Adrenal gland (tissue), 12 donors: ENCODE data around the gene POLQ. TPM values are rescaled to one million over a fixed set of nuclear protein-coding genes. Genes with fewer than 3 reads are reported as not detected.

ENCODE experiments used
- DNase-seq, 7 donors: peaks; one replicate each; pipeline ENCODE4 v3.0.0-alpha.2; 2019 to 2020
- H3K27ac ChIP-seq, 5 donors: fragments of 200-600 bp; sonication (generic) in 4 of 5; 1 replicate in 3 of 5; 2 replicates in 2 of 5; pipeline versions ENCODE4 v1.5.1 to v1.8.0; 2016 to 2020; ENCODE audit warnings: mild to moderate bottlenecking in 1 of 5
- H3K27me3 ChIP-seq: fragments of 200-600 bp; 2 replicates; pipeline ENCODE4 v1.8.0; 2021
- H3K36me3 ChIP-seq, 2 donors: fragments of 200-600 bp; replicated peaks in 1 of 2; 1 replicate in 1 of 2; 2 replicates in 1 of 2; pipeline versions ENCODE4 v1.5.1 to v1.8.0; 2018 to 2022
- H3K4me1 ChIP-seq, 2 donors: fragments of 200-600 bp; replicated peaks in 1 of 2; 1 replicate in 1 of 2; 2 replicates in 1 of 2; pipeline versions ENCODE4 v1.5.1 to v1.8.0; 2018 to 2021
- H3K4me3 ChIP-seq, 4 donors: fragments of 200-600 bp; sonication (generic) in 3 of 4; one replicate each; pipeline ENCODE4 v1.5.1; 2016 to 2018
- H3K9me3 ChIP-seq, 3 donors: fragments of 200-600 bp; sonication (generic) in 1 of 3; replicated peaks in 1 of 3; 1 replicate in 2 of 3; 2 replicates in 1 of 3; pipeline versions ENCODE4 v1.5.1 to v1.8.0; 2016 to 2021
- CTCF ChIP-seq, 6 experiments: fragments of 450-650 bp in 4 of 6; fragments of 200-600 bp in 2 of 6; sonication (generic) in 1 of 6; IDR thresholded peaks; 1 replicate in 5 of 6; 2 replicates in 1 of 6; pipeline versions ENCODE4 v1.5.1 to v1.8.0; 2016 to 2021; ENCODE audit warnings: antibody characterized with exemption in 6 of 6, mild to moderate bottlenecking in 2 of 6, moderate library complexity in 1 of 6
- POLR2A ChIP-seq, 2 donors: fragments of 450-650 bp; IDR thresholded peaks; one replicate each; pipeline ENCODE4 v1.6.1; 2017; ENCODE audit warnings: antibody characterized with exemption in 2 of 2, mild to moderate bottlenecking in 2 of 2, moderate library complexity in 1 of 2
- WGBS, 4 donors: extraction: QIAGEN DNeasy Blood & Tissue Kit in 2 of 4; methylation state at CpG; one replicate each; pipeline versions ENCODE4 v1.1.5 to v1.1.7; 2013 to 2017; 5-methylcytosine and 5-hydroxymethylcytosine counted together
- intact Hi-C, 2 donors: fragments of 100-400 bp; cut with DNase I; formaldehyde crosslinking; loops; one replicate each; pipeline versions ENCODE4 v1.14.1 to v1.15.0; 2022 to 2023
- polyA plus RNA-seq, 3 donors: library from polyadenylated mRNA; stranded (reverse); fragments of 200-250 nt in 2 of 3; fragments of 350-450 nt in 1 of 3; fragmentation: Illumina TruSeq in 1 of 3; extraction: RNeasy Lipid Tissue Mini Kit (QIAGEN cat#74804) in 1 of 3; gene quantifications; one replicate each; pipeline ENCODE4 v1.2.3, GENCODE V29; 2013 to 2014
- total RNA-seq, 9 donors: library from RNA; depleted of rRNA in 4 of 9; stranded (reverse); fragments of >200 nt in 4 of 9; fragments of 120-200 nt in 1 of 9; fragmentation: NEBNext Ultra II Directional in 1 of 9; extraction: Animal tissue kit (Norgen Biotek cat#: 25700) in 1 of 9; gene quantifications; one replicate each; pipeline versions ENCODE4 v1.1.0 to v1.2.4, GENCODE V29; 2013 to 2023
- donor health status: healthy with polysubstance abuse.
- donor health status: Bipolar disorder and iron deficiency.
- donor health status: DM: yes; HTN: yes; CAD: no.
- donor health status: DM: no; HTN: no; CAD: no.
- donor health status: DM: no; HTN: no; CAD: no.
- donor health status: DM: yes; HTN: yes; CAD: no.

Gene POLQ
- total and polyA plus RNA-seq, 12 donors = 0.06 to 6.3 (median 0.46) TPM

- no peaks in the 10 kb centered on the region for H3K4me1 ChIP-seq
- H3K9me3 ChIP-seq = no peaks in the 10 kb centered on the region
- no peak overlapping the region for H3K4me3 ChIP-seq
- no peak for DNase-seq
- no peak overlapping the region for H3K27ac ChIP-seq
- intact Hi-C loops = no loop called here
- H3K27me3 ChIP-seq = no peaks in the 10 kb centered on the region
- peak in 4 of 6 experiments; percentile 21 to 41 (median 26) for TF ChIP-seq CTCF (IDR thresholded peaks at IDR 0.05)
- no peak for TF ChIP-seq POLR2A (IDR thresholded peaks at IDR 0.05)
- WGBS, 4 donors = 49 to 70% (median 68%) methylated on average over 3 of the region's 3 CpGs
- H3K36me3 ChIP-seq = no peaks in the 10 kb centered on the region
Observed at GRCh38 chr3:121529308-121529707, 16.5 kb downstream of the POLQ start.

GRCh38 chr3:121520510-121520909, 25.3 kb downstream of the POLQ start:
- DNase-seq = no peak
- intact Hi-C loops = no loop called here
- Histone ChIP-seq H3K4me1 (no peaks in the 10 kb centered on the region), H3K27ac (no peak overlapping the region), H3K27me3 (no peaks in the 10 kb centered on the region), H3K36me3 (no peaks in the 10 kb centered on the region), H3K4me3 (no peak overlapping the region), H3K9me3 (peaks cover 0 to 6% (median 5%) of the 10 kb centered on the region in 3 donors)
- 97 to 99% (median 97%) methylated on average over 3 of the region's 3 CpGs for WGBS, 4 donors
- no peak for TF ChIP-seq CTCF (IDR thresholded peaks at IDR 0.05)
- TF ChIP-seq POLR2A (IDR thresholded peaks at IDR 0.05) = no peak

GRCh38 chr3:121517953-121518655, 27.7 kb downstream of the POLQ start:
- no peak overlapping the region for H3K4me3 ChIP-seq
- TF ChIP-seq POLR2A (IDR thresholded peaks at IDR 0.05) (no peak), CTCF (IDR thresholded peaks at IDR 0.05) (no peak)

GRCh38 chr3:121515862-121516261, 29.9 kb downstream of the POLQ start:
- Histone ChIP-seq H3K4me1 (no peaks in the 10 kb centered on the region), H3K9me3 (peaks cover 0 to 6% (median 5%) of the 10 kb centered on the region in 3 donors), H3K27me3 (no peaks in the 10 kb centered on the region), H3K27ac (no peak overlapping the region), H3K4me3 (no peak overlapping the region), H3K36me3 (no peaks in the 10 kb centered on the region)
- intact Hi-C loops = no loop called here
- no peak for DNase-seq
- TF ChIP-seq POLR2A (IDR thresholded peaks at IDR 0.05) (no peak), CTCF (IDR thresholded peaks at IDR 0.05) (no peak)

More at GRCh38 chr3:121517953-121518655, 27.7 kb downstream of the POLQ start:
- 80 to 94% (median 89%) methylated on average over 5 of the region's 5 CpGs for WGBS, 4 donors
- H3K27ac ChIP-seq = no peak overlapping the region
- no peaks in the 10 kb centered on the region for H3K27me3 ChIP-seq
- H3K4me1 ChIP-seq = no peaks in the 10 kb centered on the region
- intact Hi-C loops = no loop called here
- no peaks in the 10 kb centered on the region for H3K36me3 ChIP-seq
- H3K9me3 ChIP-seq = peaks cover 0 to 6% (median 5%) of the 10 kb centered on the region in 3 donors
- no peak for DNase-seq
